GM23338 (cell line): ENCODE data around the gene LRRC40. TPM values are rescaled to one million over a fixed set of nuclear protein-coding genes. Genes with fewer than 3 reads are reported as not detected.
A peak's percentile ranks its signal among the peaks of the same experiment; 100 is the strongest.

Experiments
- ATAC-seq: fragments of 200-7000 bp; cut with Tn5 transposase; 3 replicates; pipeline ENCODE4 v1.9.1; 2020
- DNase-seq: peaks from one replicate; pipeline ENCODE4 v3.0.0-alpha.2; 2015; ENCODE audit warnings: low spot score
- H2AFZ ChIP-seq: fragments of 200-600 bp; sonication (generic); 2 replicates; pipeline ENCODE4 v1.8.0; 2016; ENCODE audit warnings: antibody characterized with exemption, mild to moderate bottlenecking, moderate library complexity
- H3F3A ChIP-seq: fragments of 200-600 bp; sonication (generic); replicated peaks from 2 replicates; pipeline ENCODE4 v1.8.0; 2017; ENCODE audit warnings: antibody characterized with exemption, mixed run types, low read depth
- H3K27ac ChIP-seq: fragments of 200-600 bp; sonication (generic); 2 replicates; pipeline ENCODE4 v1.6.1; 2016; ENCODE audit warnings: low read depth
- H3K27me3 ChIP-seq: fragments of 200-600 bp; sonication (generic); 2 replicates; pipeline ENCODE4 v1.8.0; 2016; ENCODE audit warnings: mild to moderate bottlenecking, mixed run types, moderate library complexity; ENCODE audit not compliant: insufficient read depth
- H3K36me3 ChIP-seq: fragments of 200-600 bp; sonication (generic); 2 replicates; pipeline ENCODE4 v1.8.0; 2016; ENCODE audit warnings: mild to moderate bottlenecking; ENCODE audit not compliant: insufficient read depth
- H3K4me1 ChIP-seq: fragments of 200-600 bp; sonication (generic); 2 replicates; pipeline ENCODE4 v1.8.0; 2016; ENCODE audit warnings: mild to moderate bottlenecking, moderate library complexity; ENCODE audit not compliant: insufficient read depth
- H3K4me2 ChIP-seq: fragments of 200-600 bp; sonication (generic); 2 replicates; pipeline ENCODE4 v1.7.1; 2017; ENCODE audit warnings: mixed run types
- H3K4me3 ChIP-seq: fragments of 200-600 bp; sonication (generic); 2 replicates; pipeline ENCODE4 v1.6.1; 2016; ENCODE audit warnings: mixed run types
- H3K79me2 ChIP-seq: fragments of 200-600 bp; sonication (generic); replicated peaks from 2 replicates; pipeline ENCODE4 v1.8.0; 2017; ENCODE audit warnings: mild to moderate bottlenecking; ENCODE audit not compliant: insufficient read depth
- H3K9me2 ChIP-seq: fragments of 200-600 bp; sonication (generic); 2 replicates; pipeline ENCODE4 v1.8.0; 2017; ENCODE audit not compliant: insufficient read depth
- H4K20me1 ChIP-seq: fragments of 200-600 bp; sonication (generic); replicated peaks from 2 replicates; pipeline ENCODE4 v1.8.0; 2017; ENCODE audit warnings: mild to moderate bottlenecking; ENCODE audit not compliant: insufficient read depth
- H3K27ac Mint-ChIP-seq: 2 replicates; pipeline ENCODE4 v1.8.0; 2020; ENCODE audit warnings: inconsistent platforms, mild to moderate bottlenecking, moderate library complexity, mixed read lengths
- H3K27me3 Mint-ChIP-seq: 3 replicates; pipeline ENCODE4 v1.8.0; 2022; ENCODE audit warnings: low read depth, mild to moderate bottlenecking, moderate library complexity, mixed read lengths, inconsistent platforms; ENCODE audit not compliant: insufficient read depth, poor library complexity
- H3K36me3 Mint-ChIP-seq: 3 replicates; pipeline ENCODE4 v1.8.0; 2021; ENCODE audit warnings: low read depth, mild to moderate bottlenecking, inconsistent platforms, moderate library complexity, mixed read lengths
- H3K4me1 Mint-ChIP-seq: 3 replicates; pipeline ENCODE4 v1.8.0; 2020; ENCODE audit warnings: mild to moderate bottlenecking, inconsistent platforms, mixed read lengths
- H3K4me3 Mint-ChIP-seq: 3 replicates; pipeline ENCODE4 v1.8.0; 2021; ENCODE audit warnings: moderate library complexity, mild to moderate bottlenecking, inconsistent platforms, mixed read lengths
- H3K9me3 Mint-ChIP-seq: 3 replicates; pipeline ENCODE4 v1.8.0; 2020; ENCODE audit warnings: moderate library complexity, mild to moderate bottlenecking, inconsistent platforms, mixed read lengths
- CREB1 ChIP-seq: fragments of 250-450 bp; sonication (Bioruptor Pico); IDR thresholded peaks from 2 replicates; pipeline ENCODE4 v1.5.0; 2020; ENCODE audit warnings: low read depth, mild to moderate bottlenecking, moderate library complexity
- EZH2 ChIP-seq: fragments of 200-600 bp; sonication (generic); IDR thresholded peaks from one replicate; pipeline ENCODE4 v1.8.0; 2017; ENCODE audit warnings: antibody characterized with exemption, mild to moderate bottlenecking, low read depth; ENCODE audit not compliant: unreplicated experiment
- EZH2phosphoT487 ChIP-seq: fragments of 200-600 bp; sonication (generic); IDR thresholded peaks from one replicate; pipeline ENCODE4 v1.8.1; 2018; ENCODE audit warnings: antibody characterized with exemption; ENCODE audit not compliant: unreplicated experiment
- JUNB ChIP-seq: IDR thresholded peaks from one replicate; pipeline ENCODE4 v1.6.1; 2016; ENCODE audit warnings: antibody characterized with exemption; ENCODE audit not compliant: unreplicated experiment
- NANOG ChIP-seq: IDR thresholded peaks from 2 replicates; pipeline ENCODE4 v1.6.1; 2016; ENCODE audit warnings: antibody characterized with exemption, borderline replicate concordance
- POLR2AphosphoS5 ChIP-seq: IDR thresholded peaks from 2 replicates; pipeline ENCODE4 v1.6.1; 2016; ENCODE audit warnings: antibody characterized with exemption, low read depth
- STAT1 ChIP-seq: IDR thresholded peaks from one replicate; pipeline ENCODE4 v1.6.1; 2016; ENCODE audit warnings: antibody characterized with exemption; ENCODE audit not compliant: unreplicated experiment
- ZNF114 ChIP-seq: fragments of 250-450 bp; sonication (Bioruptor Pico); IDR thresholded peaks from 2 replicates; pipeline ENCODE4 v1.5.0; 2020; ENCODE audit warnings: mild to moderate bottlenecking, moderate library complexity
- ZNF331 ChIP-seq: fragments of 250-450 bp; sonication (Bioruptor Pico); IDR thresholded peaks from 2 replicates; pipeline ENCODE4 v1.5.0; 2020; ENCODE audit warnings: low read depth, mild to moderate bottlenecking, moderate library complexity
- polyA plus RNA-seq: library from polyadenylated mRNA; unstranded; fragments of >200 nt; fragmentation: Nextera tagmentation; extraction: Ambion mirVana; gene quantifications from 2 replicates; pipeline ENCODE4 v1.2.1, GENCODE V29; 2016
- total RNA-seq: library from RNA; depleted of rRNA; stranded (reverse); fragments of >200 nt; shearing (Covaris generic); gene quantifications from 2 replicates; pipeline ENCODE4 v1.2.3, GENCODE V29; 2014
- TF ChIP-seq, protein P1 (sequence below): IDR thresholded peaks from 2 replicates; pipeline ENCODE4 v1.6.1; 2016; ENCODE audit warnings: antibody characterized with exemption
- TF ChIP-seq, protein P2 (sequence below), 2 experiments: fragments of 200-600 bp in 1 of 2; sonication (generic) in 1 of 2; conservative IDR thresholded peaks; 2 replicates each; pipeline versions ENCODE4 v1.5.1 to v1.6.1; 2016 to 2017; ENCODE audit warnings: antibody characterized with exemption in 2 of 2, low read depth in 2 of 2, mild to moderate bottlenecking in 2 of 2, moderate library complexity in 1 of 2
- TF ChIP-seq, protein P3 (sequence below): IDR thresholded peaks from one replicate; pipeline ENCODE4 v1.6.1; 2018; ENCODE audit warnings: antibody characterized with exemption; ENCODE audit not compliant: unreplicated experiment

LRRC40 gene
- total and polyA plus RNA-seq, 2 experiments from 2014 or later: 33.9 to 50.5 TPM

DNA sequence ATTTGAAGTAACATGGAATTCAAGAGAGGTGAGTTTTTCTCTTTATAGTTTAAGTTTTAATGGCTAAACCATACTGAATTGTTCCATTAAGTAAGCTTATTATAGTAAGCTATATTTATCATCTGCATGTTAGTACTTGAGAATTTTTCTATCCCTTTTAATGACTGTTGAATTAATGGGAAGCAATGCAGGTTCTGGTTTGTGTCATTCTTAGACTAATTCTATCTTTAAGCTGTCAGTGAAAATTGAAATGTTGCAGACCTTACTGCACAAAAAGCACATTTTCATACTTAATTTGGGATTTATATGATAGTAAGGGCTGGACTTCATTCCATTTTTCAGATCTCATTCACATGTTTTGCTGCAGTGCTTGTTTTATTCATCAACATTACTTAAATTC lies 41.7 kb upstream of the LRRC40 start:
- Histone ChIP-seq H4K20me1 (0 out of 2 replicates have a peak, but pooled peaks cover 5% of the 10 kb centered on the region), H3F3A (no peaks in the 10 kb centered on the region), H2AFZ (no peak overlapping the region), H3K79me2 (no peaks in the 10 kb centered on the region; the same call in 1 of the 2 replicates), H3K4me3 (no peak overlapping the region), H3K27ac (no peak overlapping the region), H3K36me3 (peaks cover 97% of the 10 kb centered on the region), H3K9me2 (no peaks in the 10 kb centered on the region), H3K27me3 (no peaks in the 10 kb centered on the region), H3K4me2 (no peak overlapping the region), H3K4me1 (no peaks in the 10 kb centered on the region)
- peaks cover 92% of the 10 kb centered on the region for H3K36me3 Mint-ChIP-seq
- no peak overlapping the region for H3K4me3 Mint-ChIP-seq
- no peak overlapping the region for H3K27ac Mint-ChIP-seq
- H3K27me3 Mint-ChIP-seq: no peaks in the 10 kb centered on the region
- no peak for DNase-seq
- H3K9me3 Mint-ChIP-seq: no peaks in the 10 kb centered on the region
- no peaks in the 10 kb centered on the region for H3K4me1 Mint-ChIP-seq
- no peak for ATAC-seq
- TF ChIP-seq EZH2phosphoT487: no peak

DNA sequence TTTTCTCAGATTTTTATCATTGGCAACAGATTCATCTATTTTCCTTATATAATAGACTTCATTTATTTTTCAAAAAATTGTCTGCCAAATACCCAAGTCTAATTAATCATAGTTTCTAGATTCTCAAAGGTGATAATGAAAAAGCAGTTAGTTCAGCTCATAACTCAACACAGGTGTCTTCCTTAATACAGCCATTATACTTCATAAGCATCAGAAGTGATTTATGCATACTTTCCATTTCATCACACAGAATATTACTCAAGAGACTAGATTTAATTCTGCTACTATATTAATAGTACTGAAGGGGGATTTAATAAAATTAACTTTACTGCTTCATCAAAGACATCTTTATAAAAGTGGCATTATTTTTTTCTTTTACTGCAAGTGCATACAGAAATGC lies 34.6 kb upstream of the LRRC40 start:
- Mint-ChIP-seq H3K27ac (no peak overlapping the region), H3K36me3 (peaks cover 91% of the 10 kb centered on the region), H3K4me1 (no peaks in the 10 kb centered on the region), H3K27me3 (no peaks in the 10 kb centered on the region), H3K9me3 (no peaks in the 10 kb centered on the region), H3K4me3 (no peak overlapping the region)
- no peak overlapping the region for H3K27ac ChIP-seq
- TF ChIP-seq JUNB: no peak
- TF ChIP-seq, protein P1, sequence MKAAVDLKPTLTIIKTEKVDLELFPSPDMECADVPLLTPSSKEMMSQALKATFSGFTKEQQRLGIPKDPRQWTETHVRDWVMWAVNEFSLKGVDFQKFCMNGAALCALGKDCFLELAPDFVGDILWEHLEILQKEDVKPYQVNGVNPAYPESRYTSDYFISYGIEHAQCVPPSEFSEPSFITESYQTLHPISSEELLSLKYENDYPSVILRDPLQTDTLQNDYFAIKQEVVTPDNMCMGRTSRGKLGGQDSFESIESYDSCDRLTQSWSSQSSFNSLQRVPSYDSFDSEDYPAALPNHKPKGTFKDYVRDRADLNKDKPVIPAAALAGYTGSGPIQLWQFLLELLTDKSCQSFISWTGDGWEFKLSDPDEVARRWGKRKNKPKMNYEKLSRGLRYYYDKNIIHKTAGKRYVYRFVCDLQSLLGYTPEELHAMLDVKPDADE: no peak
- TF ChIP-seq EZH2: no peak
- DNase-seq (no peak), ATAC-seq (no peak)
- no peaks in the 10 kb centered on the region for H3F3A ChIP-seq
- no peak overlapping the region for H3K4me2 ChIP-seq
- H3K4me3 ChIP-seq: no peak overlapping the region
- no peaks in the 10 kb centered on the region for H3K4me1 ChIP-seq
- no peaks in the 10 kb centered on the region for H3K9me2 ChIP-seq
- no peak overlapping the region for H2AFZ ChIP-seq
- H3K79me2 ChIP-seq: peaks cover 5% of the 10 kb centered on the region; the same call in 1 of the 2 replicates
- H3K27me3 ChIP-seq: no peaks in the 10 kb centered on the region
- peaks cover 87% of the 10 kb centered on the region for H3K36me3 ChIP-seq
- H4K20me1 ChIP-seq: peaks cover 4% of the 10 kb centered on the region; the same call in 1 of the 2 replicates

DNA sequence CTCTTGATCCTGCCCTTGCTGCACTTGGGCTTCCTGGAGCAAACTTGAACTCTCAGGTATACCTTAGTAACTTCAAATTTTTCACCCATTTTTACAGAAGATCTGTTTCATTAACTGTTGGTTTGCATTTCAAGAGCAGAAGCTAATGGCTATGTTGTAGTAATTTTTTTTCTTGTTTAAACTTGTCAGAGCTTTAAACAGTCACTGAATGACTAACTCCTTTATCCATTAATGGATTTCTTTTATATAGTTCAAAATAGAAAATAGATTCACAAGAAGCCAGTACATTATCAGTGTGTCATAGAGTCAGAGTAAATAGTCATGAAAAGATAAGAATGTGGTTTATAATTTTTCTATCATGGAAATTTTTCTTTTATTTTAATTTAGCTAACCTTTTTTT lies 29.4 kb upstream of the LRRC40 start:
- Histone ChIP-seq H3K4me3 (no peak overlapping the region), H3F3A (no peaks in the 10 kb centered on the region), H3K27ac (no peak overlapping the region), H2AFZ (no peak overlapping the region), H4K20me1 (peaks cover 4% of the 10 kb centered on the region; the same call in 1 of the 2 replicates), H3K27me3 (no peaks in the 10 kb centered on the region), H3K9me2 (no peaks in the 10 kb centered on the region), H3K36me3 (peaks cover 83% of the 10 kb centered on the region), H3K4me2 (no peak overlapping the region), H3K4me1 (no peaks in the 10 kb centered on the region), H3K79me2 (peaks cover 11% of the 10 kb centered on the region)
- H3K4me1 Mint-ChIP-seq: no peaks in the 10 kb centered on the region
- 0 out of 2 replicates have a peak overlapping the region, but pooled peaks have one; percentile 9 for H3K27ac Mint-ChIP-seq
- H3K27me3 Mint-ChIP-seq: no peaks in the 10 kb centered on the region
- ATAC-seq: no peak
- H3K36me3 Mint-ChIP-seq: peaks cover 93% of the 10 kb centered on the region
- DNase-seq: no peak
- no peak overlapping the region for H3K4me3 Mint-ChIP-seq
- no peaks in the 10 kb centered on the region for H3K9me3 Mint-ChIP-seq
- no peak for TF ChIP-seq POLR2AphosphoS5
- no peak for TF ChIP-seq ZNF114 (CRISPR knock-in tag)
- TF ChIP-seq EZH2: no peak
- no peak for TF ChIP-seq STAT1
- TF ChIP-seq CREB1 (CRISPR knock-in tag): no peak
- TF ChIP-seq, protein P1: no peak
- TF ChIP-seq, protein P2, sequence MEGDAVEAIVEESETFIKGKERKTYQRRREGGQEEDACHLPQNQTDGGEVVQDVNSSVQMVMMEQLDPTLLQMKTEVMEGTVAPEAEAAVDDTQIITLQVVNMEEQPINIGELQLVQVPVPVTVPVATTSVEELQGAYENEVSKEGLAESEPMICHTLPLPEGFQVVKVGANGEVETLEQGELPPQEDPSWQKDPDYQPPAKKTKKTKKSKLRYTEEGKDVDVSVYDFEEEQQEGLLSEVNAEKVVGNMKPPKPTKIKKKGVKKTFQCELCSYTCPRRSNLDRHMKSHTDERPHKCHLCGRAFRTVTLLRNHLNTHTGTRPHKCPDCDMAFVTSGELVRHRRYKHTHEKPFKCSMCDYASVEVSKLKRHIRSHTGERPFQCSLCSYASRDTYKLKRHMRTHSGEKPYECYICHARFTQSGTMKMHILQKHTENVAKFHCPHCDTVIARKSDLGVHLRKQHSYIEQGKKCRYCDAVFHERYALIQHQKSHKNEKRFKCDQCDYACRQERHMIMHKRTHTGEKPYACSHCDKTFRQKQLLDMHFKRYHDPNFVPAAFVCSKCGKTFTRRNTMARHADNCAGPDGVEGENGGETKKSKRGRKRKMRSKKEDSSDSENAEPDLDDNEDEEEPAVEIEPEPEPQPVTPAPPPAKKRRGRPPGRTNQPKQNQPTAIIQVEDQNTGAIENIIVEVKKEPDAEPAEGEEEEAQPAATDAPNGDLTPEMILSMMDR (conservative IDR thresholded peaks at IDR 0.05; ENCODE audit: low read depth in 2 of 2): no peak
- TF ChIP-seq EZH2phosphoT487: no peak
- TF ChIP-seq ZNF331 (CRISPR knock-in tag): no peak
- no peak for TF ChIP-seq JUNB
- no peak for TF ChIP-seq NANOG
- TF ChIP-seq, protein P3, sequence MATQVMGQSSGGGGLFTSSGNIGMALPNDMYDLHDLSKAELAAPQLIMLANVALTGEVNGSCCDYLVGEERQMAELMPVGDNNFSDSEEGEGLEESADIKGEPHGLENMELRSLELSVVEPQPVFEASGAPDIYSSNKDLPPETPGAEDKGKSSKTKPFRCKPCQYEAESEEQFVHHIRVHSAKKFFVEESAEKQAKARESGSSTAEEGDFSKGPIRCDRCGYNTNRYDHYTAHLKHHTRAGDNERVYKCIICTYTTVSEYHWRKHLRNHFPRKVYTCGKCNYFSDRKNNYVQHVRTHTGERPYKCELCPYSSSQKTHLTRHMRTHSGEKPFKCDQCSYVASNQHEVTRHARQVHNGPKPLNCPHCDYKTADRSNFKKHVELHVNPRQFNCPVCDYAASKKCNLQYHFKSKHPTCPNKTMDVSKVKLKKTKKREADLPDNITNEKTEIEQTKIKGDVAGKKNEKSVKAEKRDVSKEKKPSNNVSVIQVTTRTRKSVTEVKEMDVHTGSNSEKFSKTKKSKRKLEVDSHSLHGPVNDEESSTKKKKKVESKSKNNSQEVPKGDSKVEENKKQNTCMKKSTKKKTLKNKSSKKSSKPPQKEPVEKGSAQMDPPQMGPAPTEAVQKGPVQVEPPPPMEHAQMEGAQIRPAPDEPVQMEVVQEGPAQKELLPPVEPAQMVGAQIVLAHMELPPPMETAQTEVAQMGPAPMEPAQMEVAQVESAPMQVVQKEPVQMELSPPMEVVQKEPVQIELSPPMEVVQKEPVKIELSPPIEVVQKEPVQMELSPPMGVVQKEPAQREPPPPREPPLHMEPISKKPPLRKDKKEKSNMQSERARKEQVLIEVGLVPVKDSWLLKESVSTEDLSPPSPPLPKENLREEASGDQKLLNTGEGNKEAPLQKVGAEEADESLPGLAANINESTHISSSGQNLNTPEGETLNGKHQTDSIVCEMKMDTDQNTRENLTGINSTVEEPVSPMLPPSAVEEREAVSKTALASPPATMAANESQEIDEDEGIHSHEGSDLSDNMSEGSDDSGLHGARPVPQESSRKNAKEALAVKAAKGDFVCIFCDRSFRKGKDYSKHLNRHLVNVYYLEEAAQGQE: no peak
